ENCODE measurements around the gene VIM.
A peak's percentile ranks its signal among the peaks of the same experiment; 100 is the strongest.
"Not testable (repeated sequence)": the region's sequence is repeated elsewhere in the genome, so short reads cannot be mapped to it uniquely, and the experiment has no call there.

The VIM gene

DNA sequence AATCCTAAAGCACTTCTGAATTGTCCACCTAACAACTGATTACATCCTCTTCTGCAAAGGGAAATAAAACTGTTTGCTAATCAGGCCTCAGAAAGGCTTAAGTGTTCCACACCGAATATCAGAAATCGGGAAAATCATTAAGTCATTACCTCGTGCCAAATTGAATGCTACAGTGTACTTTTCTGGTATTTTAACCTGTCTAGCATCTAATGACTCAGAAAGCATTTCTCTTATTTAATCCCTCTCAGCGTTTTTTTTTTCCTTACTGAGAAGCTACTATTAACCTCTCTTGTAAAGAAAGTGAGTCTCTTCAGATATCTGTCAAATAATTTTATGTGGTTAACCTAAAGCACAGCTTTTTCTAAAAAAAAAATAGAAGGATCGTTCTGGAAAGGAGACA lies 28.6 kb downstream of the VIM start:
- H3K4me3 ChIP-seq (replicated peaks in 1 of 2; ENCODE audit: low read depth in 2 of 2, low read length in 2 of 2): no peak overlapping the region
- TF ChIP-seq, protein P1, sequence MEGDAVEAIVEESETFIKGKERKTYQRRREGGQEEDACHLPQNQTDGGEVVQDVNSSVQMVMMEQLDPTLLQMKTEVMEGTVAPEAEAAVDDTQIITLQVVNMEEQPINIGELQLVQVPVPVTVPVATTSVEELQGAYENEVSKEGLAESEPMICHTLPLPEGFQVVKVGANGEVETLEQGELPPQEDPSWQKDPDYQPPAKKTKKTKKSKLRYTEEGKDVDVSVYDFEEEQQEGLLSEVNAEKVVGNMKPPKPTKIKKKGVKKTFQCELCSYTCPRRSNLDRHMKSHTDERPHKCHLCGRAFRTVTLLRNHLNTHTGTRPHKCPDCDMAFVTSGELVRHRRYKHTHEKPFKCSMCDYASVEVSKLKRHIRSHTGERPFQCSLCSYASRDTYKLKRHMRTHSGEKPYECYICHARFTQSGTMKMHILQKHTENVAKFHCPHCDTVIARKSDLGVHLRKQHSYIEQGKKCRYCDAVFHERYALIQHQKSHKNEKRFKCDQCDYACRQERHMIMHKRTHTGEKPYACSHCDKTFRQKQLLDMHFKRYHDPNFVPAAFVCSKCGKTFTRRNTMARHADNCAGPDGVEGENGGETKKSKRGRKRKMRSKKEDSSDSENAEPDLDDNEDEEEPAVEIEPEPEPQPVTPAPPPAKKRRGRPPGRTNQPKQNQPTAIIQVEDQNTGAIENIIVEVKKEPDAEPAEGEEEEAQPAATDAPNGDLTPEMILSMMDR (IDR thresholded peaks at IDR 0.05; ENCODE audit: low read depth, low read length): no peak
- DNase-seq (ENCODE audit: low read depth in 2 of 2): peak in 1 of 2 donors; percentile 9

DNA sequence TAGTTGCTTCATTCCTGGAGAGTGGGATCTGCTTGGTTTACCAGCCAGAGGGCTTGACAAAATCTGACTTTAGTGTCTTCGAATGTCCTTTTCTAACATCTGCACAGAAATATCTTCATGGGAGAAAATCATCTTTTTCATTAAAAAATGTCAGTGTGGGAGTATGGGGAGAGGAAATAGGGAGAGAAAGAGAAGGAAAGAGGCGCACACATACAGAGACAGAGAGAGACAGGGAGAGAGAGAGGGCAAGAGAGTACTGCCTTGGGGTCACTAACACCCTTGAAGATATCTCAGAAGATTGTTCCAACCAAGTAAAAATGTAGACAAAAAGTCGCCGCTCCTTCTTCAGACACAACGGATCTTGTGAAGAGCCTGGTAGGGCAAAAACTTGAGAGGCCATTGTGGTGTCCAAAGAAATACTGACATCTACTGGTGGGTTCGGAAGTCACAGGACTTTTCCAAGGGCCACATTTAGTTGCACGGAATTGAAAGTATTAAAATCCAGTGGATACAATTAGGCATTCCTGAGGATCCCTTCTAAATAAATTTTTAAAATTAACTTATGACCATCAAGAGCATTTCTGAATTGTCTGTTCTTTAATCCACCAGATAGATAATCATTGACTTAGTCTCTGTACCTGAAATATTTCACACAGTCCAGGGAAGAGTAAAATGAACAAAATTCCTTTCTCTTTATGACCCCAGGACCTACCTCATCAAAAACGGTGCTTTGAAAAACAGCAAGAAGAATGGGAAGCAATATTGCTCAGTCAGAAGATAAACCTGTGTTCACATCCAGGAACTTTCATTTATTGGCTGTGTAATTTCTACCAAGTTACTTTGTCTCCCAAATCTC lies 29.7 kb downstream of the VIM start:
- H3K4me3 ChIP-seq (replicated peaks in 1 of 2; ENCODE audit: low read depth in 2 of 2, low read length in 2 of 2): peak overlapping the region in 1 of 2 donors; percentile 27
- TF ChIP-seq, protein P1 (IDR thresholded peaks at IDR 0.05; ENCODE audit: low read depth, low read length): peak; percentile 84

DNA sequence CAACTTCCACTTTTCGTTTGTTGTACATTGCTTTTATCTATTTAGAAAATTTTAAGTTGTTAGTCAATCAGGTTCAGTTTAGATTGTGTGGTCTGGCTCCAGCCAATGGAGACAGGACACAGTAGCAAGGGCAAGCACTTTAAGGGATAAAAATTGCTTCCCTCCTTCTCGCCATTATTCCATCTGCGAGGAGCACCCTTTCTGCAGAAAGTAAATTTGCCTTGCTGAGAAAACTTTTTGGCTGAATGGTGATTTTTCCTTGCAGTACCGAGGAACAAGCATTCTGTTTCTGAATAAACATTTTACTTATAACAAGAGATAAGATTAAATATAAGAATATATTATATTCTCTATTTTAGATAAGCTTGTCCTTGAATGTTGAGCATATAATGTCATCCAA lies 34.5 kb downstream of the VIM start:
- TF ChIP-seq, protein P1 (IDR thresholded peaks at IDR 0.05; ENCODE audit: low read depth, low read length): no peak
- no peak overlapping the region for H3K4me3 ChIP-seq (replicated peaks in 1 of 2; ENCODE audit: low read depth in 2 of 2, low read length in 2 of 2)
- DNase-seq (ENCODE audit: low read depth in 2 of 2): no peak

More for the DNA sequence above, 29.7 kb downstream of the VIM start:
- peak; percentile 87 to 88 for DNase-seq (ENCODE audit: low read depth in 2 of 2)

DNA sequence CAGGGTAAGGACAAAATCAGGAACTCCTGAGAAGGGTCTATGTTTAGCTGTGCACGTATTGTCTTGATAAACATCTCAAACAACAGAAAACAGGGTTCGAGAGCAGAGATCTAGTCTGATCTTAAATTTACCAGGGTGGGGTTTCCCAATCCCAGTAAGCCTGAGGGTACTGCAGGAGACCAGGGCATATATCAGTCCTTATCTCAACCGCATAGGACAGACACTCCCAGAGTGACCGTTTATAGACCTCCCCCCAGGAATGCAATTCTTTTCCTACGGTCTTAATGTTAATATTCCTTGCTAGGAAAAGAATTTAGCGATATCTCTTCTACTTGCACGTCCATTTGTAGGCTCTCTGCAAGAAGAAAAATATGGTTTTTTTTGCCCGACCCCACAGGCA lies 35.5 kb downstream of the VIM start:
- no peak for DNase-seq (ENCODE audit: low read depth in 2 of 2)
- TF ChIP-seq, protein P1 (IDR thresholded peaks at IDR 0.05; ENCODE audit: low read depth, low read length): no peak
- no peak overlapping the region for H3K4me3 ChIP-seq (replicated peaks in 1 of 2; ENCODE audit: low read depth in 2 of 2, low read length in 2 of 2)

DNA sequence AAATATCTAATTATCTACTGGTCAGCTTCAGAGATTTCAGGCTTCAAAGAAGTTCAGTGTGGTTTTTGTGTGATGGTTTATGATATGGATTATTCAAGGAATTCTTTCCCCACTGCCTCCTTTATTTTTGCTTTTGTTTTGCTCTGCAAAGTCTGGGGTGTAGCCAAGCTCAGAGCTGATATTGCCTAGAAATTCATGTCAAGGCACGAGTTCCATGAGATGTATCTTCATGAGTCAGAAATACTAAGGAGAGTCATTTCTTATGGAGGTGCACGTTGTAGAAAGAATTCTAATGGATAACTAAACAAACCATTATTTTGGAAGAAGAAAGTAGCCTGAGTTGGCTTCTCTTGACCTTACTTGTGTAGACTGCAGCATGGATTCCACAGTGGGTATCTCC lies 37.4 kb downstream of the VIM start:
- TF ChIP-seq, protein P1 (IDR thresholded peaks at IDR 0.05; ENCODE audit: low read depth, low read length): no peak
- no peak overlapping the region for H3K4me3 ChIP-seq (replicated peaks in 1 of 2; ENCODE audit: low read depth in 2 of 2, low read length in 2 of 2)
- no peak for DNase-seq (ENCODE audit: low read depth in 2 of 2)

DNA sequence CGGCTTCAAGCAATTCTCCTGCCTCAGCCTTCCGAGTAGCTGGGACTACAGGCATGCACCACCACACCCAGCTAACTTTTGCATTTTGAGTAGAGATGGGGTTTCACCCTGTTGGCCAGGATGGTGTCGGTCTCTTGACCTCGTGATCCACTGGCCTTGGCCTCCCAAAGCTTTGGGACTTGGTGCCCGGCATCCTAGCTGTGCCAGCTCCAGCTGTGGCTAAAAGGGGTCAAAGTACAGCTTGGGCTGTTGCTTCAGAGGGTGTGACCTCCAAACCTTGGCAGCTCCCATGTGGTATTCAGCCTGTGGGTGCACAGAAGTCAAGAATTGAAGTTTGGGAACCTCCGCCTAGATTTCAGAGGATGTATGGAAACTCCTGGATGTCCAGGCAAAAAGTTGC lies 38.5 kb downstream of the VIM start:
- not testable (repeated sequence) for DNase-seq (ENCODE audit: low read depth in 2 of 2); H3K4me3 ChIP-seq (replicated peaks in 1 of 2; ENCODE audit: low read depth in 2 of 2, low read length in 2 of 2)

DNA sequence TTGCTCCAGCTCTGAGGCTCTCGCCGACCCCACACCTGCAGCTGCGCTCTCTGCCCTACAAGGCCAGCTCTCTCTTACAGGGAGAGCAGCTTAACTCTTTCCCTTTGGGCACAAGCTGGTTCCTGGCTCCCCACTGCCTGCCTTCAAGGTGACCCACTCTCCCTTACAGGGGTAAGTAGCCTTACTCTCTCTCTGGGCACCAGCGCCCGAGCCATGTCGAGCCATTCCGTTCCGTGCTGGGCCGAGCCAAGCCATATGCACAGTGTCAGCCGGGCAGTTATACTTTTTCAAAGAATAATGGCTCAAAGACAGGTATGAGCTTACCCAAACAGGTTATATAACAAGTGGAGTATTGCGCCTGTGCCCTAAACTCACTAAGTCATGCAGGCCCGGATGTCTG lies 44.6 kb downstream of the VIM start:
- DNase-seq (ENCODE audit: low read depth in 2 of 2): no peak
- TF ChIP-seq, protein P1 (IDR thresholded peaks at IDR 0.05; ENCODE audit: low read depth, low read length): no peak
- H3K4me3 ChIP-seq (replicated peaks in 1 of 2; ENCODE audit: low read depth in 2 of 2, low read length in 2 of 2): no peak overlapping the region
